HG02588 (cell line): Measurements from ENCODE around the gene VPS13D.

Experiments used
- ATAC-seq: cut with Tn5 transposase; IDR thresholded peaks from one replicate; pipeline ENCODE4 v1.9.1; 2021; ENCODE audit warnings: mild to moderate bottlenecking, moderate library complexity; ENCODE audit not compliant: unreplicated experiment

Gene VPS13D

DNA sequence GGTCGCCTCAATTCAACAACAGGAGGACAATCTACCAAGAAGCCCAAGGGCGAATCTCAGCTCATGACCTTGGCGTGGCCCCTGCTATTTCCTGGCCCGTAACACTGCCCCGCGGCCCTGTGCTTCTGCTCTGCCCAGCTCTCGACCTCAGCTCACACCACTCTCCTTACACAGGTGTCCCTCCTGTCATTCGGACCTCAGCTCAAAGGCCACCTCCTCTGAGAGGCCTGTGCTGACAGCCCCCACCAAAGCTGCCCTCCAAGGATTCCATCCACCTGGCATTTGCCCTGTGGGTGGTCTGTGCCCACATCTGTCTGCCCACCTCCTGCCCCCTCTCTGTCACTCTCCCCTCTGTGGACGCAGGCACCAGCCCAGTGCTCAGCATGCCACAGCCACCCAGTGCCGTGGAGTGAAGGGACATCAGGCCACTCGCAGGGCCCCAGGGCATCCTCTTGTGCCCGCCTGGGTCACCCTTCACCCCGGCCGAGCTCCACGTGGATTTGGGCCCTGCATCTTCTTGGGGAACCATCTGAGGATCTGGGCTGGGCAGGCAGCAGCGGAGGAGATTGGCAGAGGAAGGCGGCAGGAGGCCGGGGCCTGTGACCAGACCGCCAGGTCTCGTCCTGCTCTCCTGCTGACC lies 317.9 kb downstream of the VPS13D start:
- no peak for ATAC-seq

DNA sequence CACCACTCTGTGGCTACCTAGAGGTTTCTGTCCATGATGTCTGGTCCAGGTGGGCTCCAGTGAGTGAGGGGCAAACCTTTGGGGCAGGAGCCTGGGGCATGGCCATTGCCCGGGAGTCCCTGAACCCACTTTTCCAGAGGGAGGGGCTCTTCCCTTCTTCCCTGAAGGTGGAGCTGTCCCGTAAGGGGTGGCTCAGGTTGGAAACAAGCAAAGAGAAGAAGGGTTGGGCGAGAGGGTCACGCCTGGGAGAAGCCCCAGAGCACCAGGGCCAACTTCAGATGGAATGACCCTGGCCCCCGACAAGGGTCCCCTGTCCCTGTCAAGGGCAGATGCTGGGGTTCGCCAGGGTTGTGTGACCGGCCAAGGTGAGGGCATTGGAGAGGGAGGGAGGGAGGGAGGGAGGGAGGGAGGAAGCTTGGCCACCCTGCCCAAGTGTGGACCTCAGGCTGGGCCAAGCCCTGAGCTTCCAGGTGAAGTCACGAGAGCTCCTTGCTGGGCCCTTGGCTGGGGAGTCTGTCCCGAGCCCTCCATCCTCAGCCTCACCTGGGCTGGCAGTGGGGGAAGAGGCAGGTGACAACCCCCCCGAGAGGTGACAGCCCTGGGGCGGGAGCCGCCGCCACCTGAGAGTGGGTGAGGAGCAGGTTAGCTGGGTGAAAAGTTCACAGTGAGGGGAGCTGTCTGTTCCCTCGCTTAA lies 318.6 kb downstream of the VPS13D start:
- ATAC-seq: no peak

GRCh38 chr1:12548973-12549459 lies 319.2 kb downstream of the VPS13D start:
- ATAC-seq: no peak

DNA sequence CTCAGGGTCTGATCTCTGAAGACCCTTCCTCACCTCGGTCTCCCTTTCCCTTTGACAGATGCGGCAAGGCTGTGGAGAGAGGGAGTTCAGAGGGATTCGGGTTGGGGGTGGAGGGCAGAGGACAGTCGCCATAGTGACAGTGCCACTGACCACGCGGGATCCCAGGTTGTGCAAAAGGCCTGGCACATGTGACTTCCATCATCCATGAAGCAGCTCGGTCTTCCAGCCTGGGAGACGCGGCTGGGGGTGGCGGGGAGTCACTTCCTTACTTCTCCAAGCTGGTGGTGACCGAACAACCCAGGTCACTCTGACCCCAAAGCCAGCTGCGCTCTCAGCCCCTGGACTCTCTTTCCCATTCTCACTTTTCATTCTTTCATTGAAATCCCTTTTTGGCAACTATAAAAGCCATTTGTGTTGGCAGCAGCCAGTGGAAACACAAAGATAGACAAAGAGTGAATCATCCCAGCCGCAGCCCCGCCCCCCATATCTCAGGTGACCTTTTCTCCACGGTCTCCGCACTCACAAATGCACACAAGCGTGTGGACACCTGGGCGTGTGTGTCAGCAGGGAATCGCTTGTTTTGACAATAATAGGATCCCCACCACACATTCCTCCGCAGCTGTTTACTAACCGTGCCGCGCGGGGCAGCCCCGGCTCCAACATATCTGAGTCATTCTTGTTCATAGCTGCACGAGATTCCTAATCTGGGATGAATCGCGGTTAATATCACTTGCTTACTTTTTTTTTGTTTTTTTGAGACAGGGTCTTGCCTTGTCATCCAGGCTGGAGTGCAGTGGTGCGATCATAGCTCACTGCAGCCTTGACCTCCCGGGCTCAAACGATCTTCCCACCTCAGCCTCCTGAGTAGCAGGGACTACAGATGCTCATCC lies 319.9 kb downstream of the VPS13D start:
- ATAC-seq: no peak

GRCh38 chr1:12551584-12551983 lies 321.8 kb downstream of the VPS13D start:
- no peak for ATAC-seq

- ATAC-seq: no peak
Observed at GRCh38 chr1:12552111-12552888, 322.5 kb downstream of the VPS13D start.

DNA sequence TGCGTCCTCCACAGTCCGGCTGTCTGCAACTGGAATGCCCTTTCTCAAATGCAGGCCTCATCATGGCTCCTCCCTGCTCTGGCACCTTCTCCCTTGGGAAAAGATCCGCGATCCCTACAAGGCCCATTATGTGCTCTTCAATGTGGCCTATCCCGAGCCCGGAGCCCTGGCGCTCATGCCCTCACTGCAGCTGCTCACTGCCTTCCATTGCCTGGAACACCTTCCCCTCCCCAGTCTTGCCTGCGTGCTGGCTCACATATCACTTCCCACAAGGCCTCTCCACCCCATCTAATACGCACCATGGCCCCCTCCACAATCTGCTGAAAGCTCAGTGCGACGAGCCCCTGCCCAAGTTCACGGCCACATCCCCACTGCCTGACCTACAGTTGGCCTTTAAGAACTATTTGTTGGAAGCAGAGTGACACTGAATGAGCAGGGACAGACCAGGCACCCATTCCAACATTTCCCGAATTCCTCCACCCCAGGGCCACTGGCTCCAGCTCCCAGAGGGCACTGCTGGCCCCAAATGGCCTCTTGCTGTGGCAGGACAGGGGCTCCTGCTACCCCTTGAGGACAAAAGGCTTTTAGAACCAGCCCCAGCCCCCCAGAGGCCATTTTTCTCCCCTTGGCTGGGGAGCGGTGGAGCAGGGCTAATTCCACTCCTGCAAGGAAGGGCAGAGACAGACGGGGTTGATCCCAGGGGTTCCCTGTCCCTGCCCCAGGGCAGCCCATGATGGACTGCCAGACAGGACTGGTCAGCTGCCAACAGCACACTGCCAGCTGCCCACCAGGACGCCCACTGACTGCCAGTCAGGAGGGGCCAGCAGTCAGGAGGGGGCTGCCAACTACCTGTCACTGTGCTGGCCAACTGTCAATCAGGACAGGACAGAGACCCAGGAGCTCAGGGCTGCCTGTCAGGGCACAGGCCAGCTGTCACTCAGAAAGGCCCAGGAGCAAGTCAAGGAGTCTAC lies 323.4 kb downstream of the VPS13D start:
- no peak for ATAC-seq

DNA sequence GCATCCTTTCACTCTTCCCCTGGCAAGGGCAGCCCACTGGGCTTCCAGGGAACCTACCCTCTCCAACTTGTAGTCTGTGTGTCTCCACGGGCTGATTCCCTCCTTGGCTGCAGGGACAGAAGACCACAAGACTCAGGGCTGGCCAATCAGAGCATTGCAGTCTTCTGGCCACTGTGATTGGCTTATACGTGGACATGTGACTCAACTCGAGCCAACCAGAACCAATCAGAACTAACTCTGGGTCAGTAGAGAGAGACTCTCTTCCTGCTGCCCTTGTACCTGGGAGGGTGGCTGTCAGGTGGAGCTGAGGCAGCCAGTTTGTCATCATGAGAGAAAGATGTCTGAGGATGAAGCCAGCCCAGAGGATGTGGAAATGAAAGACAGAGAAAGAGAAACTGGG lies 324.1 kb downstream of the VPS13D start:
- ATAC-seq: no peak

GRCh38 chr1:12554521-12555305 lies 324.9 kb downstream of the VPS13D start:
- no peak for ATAC-seq

DNA sequence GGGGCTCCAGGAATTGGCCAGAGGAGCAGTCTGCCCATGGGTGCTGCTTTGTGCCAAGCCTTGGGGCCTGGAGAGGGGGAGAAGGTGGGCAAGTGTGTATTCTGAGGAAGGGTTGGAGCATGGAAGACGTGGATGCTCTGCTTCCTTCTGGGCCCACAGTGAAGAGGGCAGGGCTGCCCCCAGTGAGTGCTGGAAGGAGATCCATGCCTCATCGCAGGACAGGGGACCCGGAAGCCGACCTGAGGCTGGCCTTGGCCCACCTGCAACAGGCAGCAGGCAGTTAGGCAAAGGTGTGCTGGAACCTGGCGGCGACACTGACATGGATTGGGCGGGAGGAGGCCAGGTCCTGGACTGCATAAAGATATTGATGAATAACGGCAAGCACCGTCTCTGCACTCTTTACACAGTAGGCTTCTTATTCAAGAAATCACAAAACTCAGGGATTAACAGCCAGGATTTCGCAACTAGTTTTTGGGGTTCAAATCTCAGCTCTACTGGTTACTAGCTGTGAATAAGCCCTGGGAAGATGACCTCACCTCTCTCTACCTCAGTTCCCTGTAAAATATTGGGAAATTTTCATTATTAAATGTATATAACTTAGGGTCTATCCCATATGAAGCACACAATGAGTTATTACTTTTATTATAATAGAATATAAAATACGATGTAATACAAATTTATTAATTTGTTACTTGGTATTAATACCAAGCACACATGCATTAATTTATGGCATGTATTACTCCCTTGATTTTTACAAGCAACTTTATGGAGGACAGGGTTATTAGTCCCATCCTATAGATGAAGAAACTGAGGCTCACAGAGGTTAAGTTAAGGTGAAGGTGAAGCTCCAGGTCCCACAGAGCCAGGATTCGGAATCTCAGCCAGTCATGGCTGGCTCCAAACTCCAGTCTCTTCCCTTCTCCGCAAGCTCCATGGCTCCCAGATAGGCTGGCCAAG lies 325.9 kb downstream of the VPS13D start:
- no peak for ATAC-seq

DNA sequence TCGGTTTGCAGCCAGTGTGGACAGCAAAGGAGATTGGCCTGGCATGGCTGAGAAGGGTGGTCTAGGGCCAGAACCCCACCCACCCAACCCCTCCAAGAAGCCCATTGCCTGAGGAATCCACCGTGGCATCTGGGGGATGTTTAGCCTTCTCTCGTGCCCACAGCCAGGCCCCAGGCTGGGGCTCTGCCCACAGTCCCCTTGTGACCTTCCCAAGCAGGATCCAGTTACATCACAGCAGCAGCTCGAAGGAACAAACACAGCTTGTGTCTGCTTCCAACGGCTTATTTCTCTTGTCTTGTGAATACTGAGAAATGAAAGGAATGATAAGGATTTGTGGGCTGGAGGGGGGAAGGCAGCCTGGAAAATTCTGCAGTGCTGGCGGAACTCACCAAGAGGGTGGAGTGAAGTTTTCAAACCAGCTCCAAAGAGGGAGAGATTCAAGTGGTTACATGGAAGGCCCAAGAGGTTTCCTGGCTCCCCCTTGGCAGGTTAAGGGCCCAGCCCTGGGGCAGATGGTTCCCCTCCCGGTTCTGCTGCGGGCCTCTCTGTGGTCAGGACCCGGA lies 326.6 kb downstream of the VPS13D start:
- no peak for ATAC-seq

- ATAC-seq: no peak
Observed at GRCh38 chr1:12556957-12557935, 327.4 kb downstream of the VPS13D start.

DNA sequence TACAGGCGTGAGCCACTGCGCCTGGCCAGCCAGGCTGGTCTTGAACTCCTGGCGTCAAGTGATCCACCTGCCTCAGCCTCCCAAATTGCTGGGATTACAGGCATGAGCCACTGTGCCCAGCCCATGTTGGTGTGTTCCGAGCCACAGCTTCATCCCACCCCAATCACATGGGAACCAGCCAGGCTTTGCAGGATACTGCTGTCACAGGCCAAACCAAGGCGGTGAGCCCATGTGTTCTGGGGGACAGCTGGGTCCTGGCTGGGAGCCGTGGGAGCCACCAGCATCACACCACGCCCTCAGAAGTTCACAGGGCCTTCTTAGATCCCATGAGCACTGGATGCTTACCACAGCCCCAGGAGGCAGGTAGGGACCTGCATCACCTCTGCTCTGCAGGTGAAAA lies 331.3 kb downstream of the VPS13D start:
- no peak for ATAC-seq
